Peyer's patch (tissue), 4 donors: ENCODE data around the gene SIKE1.

Experiments used
- POLR2A ChIP-seq, 2 donors: fragments of 450-650 bp; IDR thresholded peaks; one replicate each; pipeline ENCODE4 v1.5.1; 2017; ENCODE audit warnings: antibody characterized with exemption in 2 of 2, mild to moderate bottlenecking in 2 of 2, moderate library complexity in 2 of 2
- TF ChIP-seq, protein P1 (sequence below), 6 experiments: fragments of 450-650 bp in 4 of 6; fragments of 200-600 bp in 2 of 6; sonication (generic) in 1 of 6; IDR thresholded peaks; one replicate each; pipeline ENCODE4 v1.5.1; 2017 to 2019; ENCODE audit warnings: antibody characterized with exemption in 6 of 6, mild to moderate bottlenecking in 3 of 6, moderate library complexity in 1 of 6

- TF ChIP-seq, protein P1, sequence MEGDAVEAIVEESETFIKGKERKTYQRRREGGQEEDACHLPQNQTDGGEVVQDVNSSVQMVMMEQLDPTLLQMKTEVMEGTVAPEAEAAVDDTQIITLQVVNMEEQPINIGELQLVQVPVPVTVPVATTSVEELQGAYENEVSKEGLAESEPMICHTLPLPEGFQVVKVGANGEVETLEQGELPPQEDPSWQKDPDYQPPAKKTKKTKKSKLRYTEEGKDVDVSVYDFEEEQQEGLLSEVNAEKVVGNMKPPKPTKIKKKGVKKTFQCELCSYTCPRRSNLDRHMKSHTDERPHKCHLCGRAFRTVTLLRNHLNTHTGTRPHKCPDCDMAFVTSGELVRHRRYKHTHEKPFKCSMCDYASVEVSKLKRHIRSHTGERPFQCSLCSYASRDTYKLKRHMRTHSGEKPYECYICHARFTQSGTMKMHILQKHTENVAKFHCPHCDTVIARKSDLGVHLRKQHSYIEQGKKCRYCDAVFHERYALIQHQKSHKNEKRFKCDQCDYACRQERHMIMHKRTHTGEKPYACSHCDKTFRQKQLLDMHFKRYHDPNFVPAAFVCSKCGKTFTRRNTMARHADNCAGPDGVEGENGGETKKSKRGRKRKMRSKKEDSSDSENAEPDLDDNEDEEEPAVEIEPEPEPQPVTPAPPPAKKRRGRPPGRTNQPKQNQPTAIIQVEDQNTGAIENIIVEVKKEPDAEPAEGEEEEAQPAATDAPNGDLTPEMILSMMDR (IDR thresholded peaks at IDR 0.05): peak in 2 of 6 experiments; percentile 16 to 35
- TF ChIP-seq POLR2A (IDR thresholded peaks at IDR 0.05): peak; percentile 87 to 88
Observed at GRCh38 chr1:114780344-114781226, at the start of gene SIKE1.
